Measurements from ENCODE around the gene BSN. TPM values are rescaled to one million over a fixed set of nuclear protein-coding genes. Genes with fewer than 3 reads are reported as not detected.

BSN gene
- total and polyA plus RNA-seq, 11 donors: 0.12 to 1.6 (median 0.75) TPM

GRCh38 chr3:49627634-49628033 lies 73.4 kb downstream of the BSN start:
- peaks cover 0 to 9% (median 0%) of the 10 kb centered on the region in 12 donors for H3K9me3 ChIP-seq
- H3K4me3 ChIP-seq: no peak overlapping the region
- H3K27ac ChIP-seq: no peak overlapping the region
- no peak for DNase-seq
- WGBS, 4 donors: 89 to 98% (median 91%) methylated on average over 5 of the region's 5 CpGs
- no peaks in the 10 kb centered on the region for H3K36me3 ChIP-seq
- no peaks in the 10 kb centered on the region for H3K4me1 ChIP-seq
- H3K27me3 ChIP-seq: no peaks in the 10 kb centered on the region
- TF ChIP-seq POLR2A (IDR thresholded peaks at IDR 0.05) (no peak), CTCF (IDR thresholded peaks at IDR 0.05) (no peak)
- intact Hi-C loops (cut with DNase I): no loop called here
- ATAC-seq: no peak

GRCh38 chr3:49628249-49628648 lies 74.0 kb downstream of the BSN start:
- TF ChIP-seq CTCF (IDR thresholded peaks at IDR 0.05): no peak
- TF ChIP-seq POLR2A (IDR thresholded peaks at IDR 0.05): no peak
- no peak overlapping the region for H3K27ac ChIP-seq
- H3K4me1 ChIP-seq: no peaks in the 10 kb centered on the region
- intact Hi-C loops (cut with DNase I): no loop called here
- DNase-seq (no peak), ATAC-seq (no peak)
- peaks cover 0 to 9% (median 0%) of the 10 kb centered on the region in 12 donors for H3K9me3 ChIP-seq
- H3K36me3 ChIP-seq: no peaks in the 10 kb centered on the region
- no peaks in the 10 kb centered on the region for H3K27me3 ChIP-seq
- no peak overlapping the region for H3K4me3 ChIP-seq
- 88 to 100% (median 96%) methylated on average over 1 to 2 of the region's 2 CpGs for WGBS, 4 donors

- TF ChIP-seq CTCF (IDR thresholded peaks at IDR 0.05): no peak
- Histone ChIP-seq H3K4me3 (no peak overlapping the region), H3K27ac (no peak overlapping the region), H3K4me1 (no peaks in the 10 kb centered on the region), H3K36me3 (no peaks in the 10 kb centered on the region), H3K27me3 (no peaks in the 10 kb centered on the region), H3K9me3 (peaks cover 0 to 9% (median 0%) of the 10 kb centered on the region in 12 donors)
- WGBS, 4 donors: 91 to 95% (median 94%) methylated on average over 2 to 4 of the region's 4 CpGs
- DNase-seq (no peak), ATAC-seq (no peak)
- intact Hi-C loops (cut with DNase I): no loop called here
These were observed 75.2 kb downstream of the BSN start for GRCh38 chr3:49629451-49629850.

GRCh38 chr3:49629866-49630265 lies 75.6 kb downstream of the BSN start:
- H3K4me1 ChIP-seq: no peaks in the 10 kb centered on the region
- H3K36me3 ChIP-seq: no peaks in the 10 kb centered on the region
- ATAC-seq (no peak), DNase-seq (no peak)
- 63 to 87% (median 79%) methylated on average over 6 of the region's 6 CpGs for WGBS, 4 donors
- no peak overlapping the region for H3K4me3 ChIP-seq
- H3K9me3 ChIP-seq: peaks cover 0 to 9% (median 0%) of the 10 kb centered on the region in 12 donors
- TF ChIP-seq CTCF (IDR thresholded peaks at IDR 0.05) (no peak), POLR2A (IDR thresholded peaks at IDR 0.05) (no peak)
- H3K27ac ChIP-seq: no peak overlapping the region
- intact Hi-C loops (cut with DNase I): no loop called here
- no peaks in the 10 kb centered on the region for H3K27me3 ChIP-seq

Measured in heart left ventricle (tissue), 16 donors.